KBM-7 (cell line): Measurements from ENCODE around the gene NUDT16L1.
"Not testable (repeated sequence)": the region's sequence is repeated elsewhere in the genome, so short reads cannot be mapped to it uniquely, and the experiment has no call there.

Source experiments
- DNase-seq: peaks from one replicate; pipeline ENCODE4 v3.0.0-alpha.2; 2015
- in situ Hi-C: fragments of 300-500 bp; cut with MboI; formaldehyde crosslinking; loops from 2 replicates; pipeline ENCODE4 v1.14.3; 2020; ENCODE audit warnings: low sequenced_read_pairs, low pct_unique_long_range_greater_than_20kb, mixed read lengths

The NUDT16L1 gene

DNA sequence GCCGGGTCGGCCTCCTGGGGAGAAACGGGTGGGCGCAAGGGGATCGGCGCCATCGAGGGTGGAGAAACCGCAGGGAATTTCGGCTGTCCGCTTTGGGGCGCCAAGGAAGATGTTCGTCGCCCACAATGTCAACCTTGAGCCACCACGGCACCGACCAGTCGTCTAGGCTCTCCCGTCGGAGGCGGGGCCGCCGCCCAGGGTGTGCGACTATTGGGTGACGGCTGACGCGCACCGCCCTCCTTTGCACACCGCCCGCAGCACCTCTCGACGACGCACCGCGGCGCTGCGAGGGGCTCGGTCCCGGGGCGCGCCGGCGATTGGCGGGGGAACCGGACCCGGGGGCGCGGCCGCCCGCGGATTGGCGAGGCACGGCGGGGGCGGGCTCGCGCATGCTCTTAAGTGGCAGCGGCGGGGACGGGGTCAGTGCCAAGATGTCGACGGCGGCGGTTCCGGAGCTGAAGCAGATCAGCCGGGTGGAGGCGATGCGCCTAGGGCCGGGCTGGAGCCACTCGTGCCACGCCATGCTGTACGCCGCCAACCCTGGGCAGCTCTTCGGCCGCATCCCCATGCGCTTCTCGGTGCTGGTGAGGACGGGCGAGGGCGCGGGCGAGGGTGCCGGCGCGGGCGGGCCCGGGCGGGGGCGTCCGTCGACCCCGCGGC lies at the start of gene NUDT16L1:
Gene NUDT16L1, plus strand, starts transcription at position 267 of the 660 bp plus-strand sequence. Its CDS starts 165 bp downstream, at position 432.
- in situ Hi-C loops: no loop called here
- DNase-seq: peak; percentile 96

DNA sequence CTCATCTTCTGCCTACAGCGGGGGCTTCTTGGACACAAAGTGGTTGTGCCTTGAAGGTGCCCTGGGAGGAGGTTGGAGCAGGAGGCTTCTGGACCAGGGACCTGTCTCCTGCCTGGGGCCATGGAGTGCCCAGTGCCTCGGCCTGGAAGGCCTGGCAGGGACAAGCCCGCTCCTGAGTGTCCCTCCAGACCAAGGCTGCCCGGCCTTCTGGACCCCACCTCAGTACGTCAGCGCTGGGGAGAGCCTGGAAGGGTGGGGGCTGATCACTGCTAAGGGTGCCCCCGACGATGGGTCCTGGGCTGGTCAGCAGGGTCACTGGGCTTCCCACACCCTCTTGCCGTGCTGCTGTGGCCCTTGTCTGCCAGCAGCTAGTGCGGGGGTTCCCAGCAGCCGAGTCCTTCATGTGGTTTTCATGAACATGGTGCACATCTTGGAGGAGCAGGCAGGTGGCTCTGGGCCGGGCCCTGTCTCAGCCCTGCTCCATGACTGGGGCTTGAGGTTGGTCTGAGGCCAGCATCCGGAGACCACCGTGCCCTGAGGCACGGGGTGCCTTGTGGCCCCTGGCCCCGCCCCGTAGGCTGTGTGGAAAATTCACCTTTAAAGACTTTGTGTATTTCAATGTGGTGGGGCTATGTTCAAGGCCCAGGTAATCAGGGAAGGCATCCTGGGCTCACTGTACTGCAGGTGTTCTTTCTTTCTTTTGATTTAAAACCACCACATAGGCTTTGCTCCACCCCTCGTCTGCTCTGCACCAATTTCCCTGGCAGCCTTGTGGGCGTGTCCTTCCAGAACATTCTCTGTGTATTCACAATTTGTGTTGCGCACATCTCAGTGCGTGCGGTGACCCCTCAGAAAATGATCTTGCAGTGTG lies 46.4 kb upstream of the NUDT16L1 start:
- DNase-seq: no peak
- in situ Hi-C loops: no loop called here

DNA sequence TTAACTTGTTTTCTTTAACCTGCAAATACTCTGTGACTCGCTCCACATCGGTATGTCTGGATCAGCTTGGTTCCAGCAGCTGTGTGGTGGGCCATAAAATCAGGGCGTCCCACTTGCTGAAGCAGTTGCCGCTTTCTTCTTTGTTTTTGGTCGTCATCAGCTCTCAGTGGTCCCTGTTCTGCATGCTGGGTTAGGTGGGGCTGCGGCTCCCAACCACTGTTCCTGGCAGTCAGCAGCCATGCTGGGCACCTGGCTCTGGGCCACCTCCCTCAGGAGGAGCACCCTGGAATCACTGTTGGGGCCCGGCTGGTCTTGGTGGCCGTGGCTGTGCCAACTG lies 45.8 kb upstream of the NUDT16L1 start:
- no peak for DNase-seq
- in situ Hi-C loops: no loop called here

DNA sequence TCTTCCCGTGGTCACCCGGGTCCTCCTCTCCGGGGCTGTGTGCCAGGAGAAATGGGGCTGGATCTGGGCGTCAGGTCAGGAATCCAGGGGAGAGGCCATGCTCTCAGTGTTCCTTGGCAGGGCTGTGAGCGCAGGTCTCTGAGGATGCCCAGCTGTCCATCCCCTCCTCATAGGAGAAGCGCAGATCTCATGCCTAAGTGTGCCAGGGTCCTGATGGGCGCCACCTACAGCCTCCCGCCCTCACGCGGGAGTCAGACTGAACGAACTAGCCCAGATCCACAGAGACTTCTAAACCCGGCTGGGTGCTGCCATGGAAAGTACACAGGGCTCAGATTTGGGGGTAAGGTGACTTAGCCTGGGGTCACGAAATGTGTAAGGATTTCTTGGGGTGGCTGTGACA lies 44.4 kb upstream of the NUDT16L1 start:
- in situ Hi-C loops: no loop called here
- DNase-seq: no peak

DNA sequence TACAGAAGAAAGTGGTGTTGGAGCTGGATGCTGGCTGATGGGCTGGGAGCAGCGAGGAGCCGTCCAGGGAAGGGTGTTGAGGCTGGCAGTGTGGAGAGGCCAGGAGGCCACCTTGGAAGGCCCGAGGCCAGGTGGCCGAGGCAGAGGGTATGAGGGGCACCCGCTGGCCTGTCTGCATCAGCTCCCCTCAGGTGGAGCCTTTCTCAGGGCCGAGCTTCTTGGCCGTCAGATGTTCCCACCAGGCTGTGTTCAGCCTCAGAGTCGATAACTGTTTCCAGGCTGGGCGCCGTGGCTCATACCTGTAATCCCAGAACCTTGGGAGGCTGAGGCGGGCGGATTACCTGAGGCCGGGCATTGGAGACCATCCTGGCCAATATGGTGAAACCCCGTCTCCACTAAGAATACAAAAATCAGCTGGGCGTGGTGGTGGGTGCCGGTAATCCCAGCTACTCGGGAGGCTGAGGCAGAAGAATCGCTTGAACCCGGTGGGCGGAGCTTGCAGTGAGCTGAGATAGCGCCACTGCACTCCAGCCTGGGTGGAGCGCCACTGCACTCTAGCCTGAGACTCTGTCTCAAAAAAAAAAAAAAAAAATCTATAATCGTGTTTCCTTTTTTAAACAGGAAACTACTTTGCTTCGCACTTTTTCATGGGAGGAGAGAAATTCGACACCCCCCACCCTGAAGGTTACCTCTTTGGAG lies 43.5 kb upstream of the NUDT16L1 start:
- in situ Hi-C loops: no loop called here
- peak; percentile 70 for DNase-seq

DNA sequence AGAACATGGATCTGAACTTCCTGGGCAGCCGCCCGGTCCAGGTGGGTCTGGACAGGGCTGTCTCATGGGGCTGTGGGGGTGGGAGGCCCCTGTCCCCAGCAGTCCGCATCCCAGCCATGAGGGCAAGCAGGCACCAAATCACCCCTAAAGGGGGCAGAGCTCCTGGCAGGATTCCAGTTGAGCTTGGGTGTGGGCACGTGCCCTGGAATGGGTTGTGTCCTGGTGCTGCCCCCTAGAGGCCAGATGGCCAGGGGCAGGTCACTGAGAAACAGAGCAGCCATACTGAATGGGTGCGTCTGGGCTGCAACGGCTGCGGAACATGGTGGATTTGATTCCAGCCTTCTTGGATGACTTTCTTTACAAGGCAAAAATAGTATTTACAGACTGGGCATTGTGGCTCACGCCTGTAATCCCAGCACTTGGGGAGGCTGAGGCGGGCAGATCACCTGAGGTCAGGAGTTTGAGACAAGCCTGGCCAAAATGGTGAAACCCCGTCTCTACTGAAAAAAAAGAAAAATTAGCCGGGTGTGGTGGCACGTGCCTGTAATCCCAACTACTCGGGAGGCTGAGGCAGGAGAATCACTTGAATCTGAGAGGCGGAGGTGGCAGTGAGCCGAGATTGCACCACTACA lies 42.8 kb upstream of the NUDT16L1 start:
- DNase-seq: peak; percentile 84
- in situ Hi-C loops: not testable (repeated sequence)

DNA sequence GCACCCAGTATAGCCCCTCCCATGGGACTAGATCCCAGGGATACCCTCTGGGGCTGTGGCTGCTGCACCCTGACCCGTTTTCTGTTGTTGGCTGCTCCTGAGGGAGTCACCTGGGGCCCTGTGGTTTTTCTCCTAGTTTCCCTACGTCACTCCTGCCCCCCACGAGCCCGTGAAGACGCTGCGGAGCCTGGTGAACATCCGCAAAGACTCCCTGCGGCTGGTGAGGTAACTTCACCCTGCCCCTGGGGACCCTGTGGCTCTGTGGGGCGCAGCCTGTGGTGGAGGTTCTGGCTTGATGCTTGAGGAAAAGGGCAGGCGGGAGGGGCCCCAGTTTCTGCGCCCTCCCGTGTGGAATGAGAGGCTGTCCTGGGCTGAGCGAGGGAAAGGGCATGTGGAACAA lies 41.5 kb upstream of the NUDT16L1 start:
- in situ Hi-C loops: no loop called here
- DNase-seq: no peak

DNA sequence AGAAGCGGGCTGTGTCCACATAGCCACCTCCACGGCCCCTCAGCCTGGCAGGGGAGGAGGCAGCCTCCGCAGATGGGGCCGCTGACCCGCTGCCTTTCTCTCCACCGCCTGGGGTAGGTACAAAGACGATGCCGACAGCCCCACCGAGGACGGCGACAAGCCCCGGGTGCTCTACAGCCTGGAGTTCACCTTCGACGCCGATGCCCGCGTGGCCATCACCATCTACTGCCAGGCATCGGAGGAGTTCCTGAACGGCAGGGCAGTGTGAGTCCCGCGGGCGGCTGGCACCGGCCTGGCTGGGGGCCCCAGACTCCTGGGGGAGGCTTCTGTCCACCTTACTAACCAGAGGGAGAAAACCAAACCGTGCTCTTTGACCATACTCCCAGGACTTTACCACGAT lies 40.8 kb upstream of the NUDT16L1 start:
- no peak for DNase-seq

DNA sequence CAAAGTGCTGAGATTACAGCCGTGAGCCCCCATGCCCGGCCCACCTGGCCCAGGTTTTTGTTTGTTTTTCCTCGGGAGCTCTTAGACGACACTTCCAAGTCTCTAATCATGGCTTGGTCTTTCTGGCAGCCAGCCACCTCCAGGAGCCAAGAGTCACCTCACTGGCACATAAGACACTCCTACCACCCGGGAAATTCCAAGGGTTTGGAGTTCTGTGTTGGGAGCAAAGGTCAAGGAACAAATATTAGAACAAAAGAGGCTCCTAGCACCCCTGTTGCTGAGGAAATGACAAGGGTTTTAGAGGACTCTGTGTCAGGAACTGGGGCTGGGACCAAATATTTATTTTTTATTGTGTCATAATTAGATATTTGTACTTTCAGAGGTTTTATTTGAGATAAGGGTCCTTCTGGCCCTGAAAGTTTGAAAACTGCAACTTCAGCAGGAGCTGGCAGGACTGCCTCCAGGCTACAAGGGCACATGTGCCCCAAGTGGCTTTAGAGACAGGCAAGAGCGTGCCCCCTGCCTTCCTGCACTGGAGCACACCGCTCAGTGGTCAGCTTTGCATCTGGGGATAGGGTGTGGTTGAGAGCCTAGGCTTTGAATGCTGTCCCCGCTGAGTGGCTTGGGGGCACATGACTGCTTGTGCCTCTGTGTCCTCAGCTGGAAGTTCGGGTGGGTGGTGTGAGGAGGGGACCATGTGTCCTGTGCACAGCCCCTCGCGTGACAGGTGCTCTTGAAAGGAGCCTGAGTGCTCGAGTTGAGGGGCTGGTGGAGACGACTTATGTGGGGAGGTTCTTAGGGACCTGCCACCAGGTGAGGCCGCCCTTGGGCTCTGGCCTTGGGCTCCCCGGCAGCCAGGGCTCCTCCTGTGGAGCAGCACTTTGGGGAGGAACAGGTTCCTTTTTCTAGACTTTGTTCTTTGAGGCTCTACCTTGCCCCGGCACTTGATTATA lies 39.1 kb upstream of the NUDT16L1 start:
- DNase-seq: no peak
- in situ Hi-C loops: no loop called here

More for the DNA sequence above, 40.8 kb upstream of the NUDT16L1 start:
- in situ Hi-C loops: no loop called here

DNA sequence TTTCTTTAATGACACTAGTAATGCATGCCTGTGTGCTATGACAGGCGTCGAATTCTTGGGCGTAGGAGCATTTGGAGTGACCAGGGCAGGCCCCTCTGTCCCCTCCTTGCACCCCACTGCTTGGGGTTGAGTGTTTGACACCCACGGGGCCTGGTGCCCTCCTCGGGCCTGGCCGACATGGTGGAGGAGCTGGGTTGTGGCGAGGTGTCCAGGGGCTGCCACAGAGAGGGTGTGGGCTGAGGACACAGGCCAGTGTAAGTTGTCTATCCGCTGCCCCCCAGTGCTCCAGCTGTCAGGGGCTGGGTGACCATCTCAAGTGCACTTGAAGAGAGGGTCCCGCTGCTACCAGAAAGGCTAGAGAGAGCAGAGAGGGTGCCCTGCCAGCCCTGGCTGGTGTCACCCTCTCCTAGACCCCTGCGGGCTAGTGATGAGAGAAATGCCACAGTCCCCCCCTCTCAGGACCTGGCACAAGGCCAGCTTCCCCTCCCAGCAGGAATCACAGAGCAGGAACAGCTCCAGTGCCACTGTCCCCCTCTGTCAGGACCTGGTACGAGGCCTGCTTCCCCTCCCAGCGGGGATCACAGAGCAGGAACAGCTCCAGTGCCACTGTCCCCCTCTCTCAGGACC lies 38.3 kb upstream of the NUDT16L1 start:
- no peak for DNase-seq
- in situ Hi-C loops: no loop called here

DNA sequence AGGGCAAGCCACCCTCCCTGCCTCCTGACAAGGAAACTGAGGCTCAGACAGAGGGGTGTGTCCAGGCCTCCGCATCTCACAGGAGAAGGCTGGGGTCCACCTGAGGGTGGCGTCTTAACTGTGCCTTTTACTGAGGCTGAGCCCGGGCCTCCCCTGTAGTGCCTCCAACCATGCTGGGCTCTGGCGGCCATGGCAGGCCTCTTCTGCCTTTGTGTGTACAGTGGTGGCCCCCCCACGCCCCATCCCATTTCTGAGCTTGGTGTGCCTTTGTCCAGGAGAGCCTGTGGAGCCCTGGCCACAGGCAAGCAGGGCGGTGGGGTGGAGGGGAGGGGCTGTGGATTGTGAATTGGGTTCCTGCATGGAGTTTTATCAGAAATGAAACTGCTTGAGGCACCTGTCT lies 37.6 kb upstream of the NUDT16L1 start:
- no peak for DNase-seq
- in situ Hi-C loops: no loop called here

DNA sequence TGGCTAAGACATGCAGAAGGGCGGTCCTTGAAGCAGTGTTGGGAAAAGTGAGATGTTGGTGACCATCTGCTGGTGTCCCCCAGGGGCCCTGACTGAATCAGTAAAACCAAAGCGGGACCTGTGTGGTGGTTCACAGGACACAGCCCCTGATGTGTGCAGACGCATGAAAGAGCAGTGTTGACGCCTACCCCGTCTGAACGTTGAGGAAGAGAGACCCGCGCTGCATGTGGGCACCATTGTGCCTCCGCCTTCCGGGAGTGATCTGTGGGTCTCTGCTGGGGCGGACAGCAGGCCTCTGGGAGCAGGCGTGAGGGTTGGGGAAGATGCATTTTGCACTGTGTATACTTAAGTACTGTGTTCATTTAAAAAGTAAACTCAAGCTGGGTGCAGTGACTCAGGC lies 37.1 kb upstream of the NUDT16L1 start:
- in situ Hi-C loops: no loop called here
- no peak for DNase-seq

DNA sequence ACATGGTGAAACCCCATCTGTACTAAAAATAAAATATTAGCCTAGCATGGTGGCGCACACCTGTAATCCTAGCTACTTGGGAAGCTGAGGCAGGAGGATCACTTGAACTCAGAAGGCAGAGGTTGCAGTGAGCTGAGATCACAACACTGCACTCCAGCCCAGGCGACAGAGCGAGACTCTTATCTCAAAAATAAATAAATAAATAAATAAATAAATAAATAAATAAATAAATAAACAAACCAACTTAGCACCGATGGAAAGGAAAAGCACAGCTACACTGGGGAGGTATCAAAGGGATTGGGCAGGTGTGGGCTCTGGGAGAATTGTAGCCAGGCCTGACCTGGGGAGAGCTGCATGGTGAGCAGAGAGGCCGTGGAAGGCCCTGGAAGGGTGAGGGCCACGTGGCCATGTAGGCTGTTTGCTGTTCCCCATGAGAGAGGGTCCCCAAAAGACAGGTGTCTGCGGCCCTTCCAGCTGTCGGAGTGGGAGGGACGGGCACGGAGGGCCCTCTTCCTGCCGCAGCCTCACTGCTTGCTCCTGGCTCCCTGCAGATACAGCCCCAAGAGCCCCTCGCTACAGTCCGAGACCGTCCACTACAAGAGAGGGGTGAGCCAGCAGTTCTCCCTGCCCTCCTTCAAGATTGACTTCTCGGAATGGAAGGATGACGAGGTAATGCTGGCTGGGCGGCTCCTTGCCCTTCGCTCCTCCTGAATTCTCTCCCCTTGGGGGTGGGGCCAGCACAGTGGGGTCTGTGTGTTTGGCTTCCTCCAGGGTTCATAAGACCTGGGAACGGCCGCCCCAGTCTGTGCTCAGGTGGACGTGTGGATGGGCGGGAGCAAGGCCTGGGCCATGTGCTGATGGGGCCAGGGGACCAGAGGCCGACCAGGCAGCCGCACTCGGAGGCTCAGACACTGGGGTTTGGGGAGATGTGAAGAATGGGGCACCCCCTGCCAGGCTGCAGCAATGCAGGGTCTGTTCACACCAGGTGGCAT lies 36.4 kb upstream of the NUDT16L1 start:
- in situ Hi-C loops: no loop called here
- DNase-seq: no peak

DNA sequence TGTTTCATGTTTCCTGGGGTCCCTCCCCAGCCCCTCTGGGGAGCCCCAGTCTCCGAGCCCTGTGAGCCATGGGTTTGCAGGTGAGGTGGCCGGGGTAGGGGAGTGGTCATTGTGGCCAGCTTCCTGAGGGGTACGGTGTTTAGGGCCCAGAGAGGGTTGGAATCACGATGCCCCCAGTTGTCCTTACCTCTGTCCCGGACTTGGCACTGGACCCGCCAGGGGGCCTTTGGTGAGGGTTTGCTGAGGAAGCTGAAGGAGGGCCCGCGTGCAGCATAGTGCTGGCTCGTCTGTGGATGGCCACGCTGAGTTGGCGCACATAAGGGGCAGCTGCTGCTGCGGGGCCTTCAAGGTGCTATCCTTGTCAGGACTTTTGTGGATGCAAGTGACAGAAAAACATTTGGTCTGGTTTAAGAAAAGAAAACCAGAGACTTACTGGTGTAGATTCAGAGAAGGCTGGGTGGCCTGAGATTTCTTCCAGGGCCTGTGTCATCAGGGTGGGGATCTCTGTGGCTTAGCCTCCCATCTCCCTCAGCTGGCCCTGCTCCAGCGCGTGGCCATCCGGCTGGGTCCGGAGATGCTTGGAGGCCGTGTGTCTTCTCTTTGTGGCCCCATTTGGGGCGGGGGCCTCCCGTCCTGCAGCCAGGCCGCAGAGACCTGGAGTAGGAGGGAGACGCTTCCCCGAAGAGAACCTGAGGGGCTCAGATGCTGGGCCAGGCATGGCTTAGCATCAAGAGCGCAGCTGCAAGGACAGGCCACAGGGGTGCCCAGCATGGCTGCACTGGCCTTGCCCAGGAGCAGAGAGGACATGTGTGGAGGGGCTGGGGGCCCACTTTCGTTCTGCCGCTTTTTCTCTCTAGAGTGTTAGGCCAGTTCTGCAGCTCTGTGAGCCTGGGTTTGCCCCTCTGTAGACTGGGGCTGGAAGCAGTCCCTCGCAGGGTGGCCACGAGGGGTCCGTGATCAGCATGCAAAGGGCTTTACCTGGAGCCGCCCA lies 33.7 kb upstream of the NUDT16L1 start:
- DNase-seq: no peak
- in situ Hi-C loops: no loop called here

DNA sequence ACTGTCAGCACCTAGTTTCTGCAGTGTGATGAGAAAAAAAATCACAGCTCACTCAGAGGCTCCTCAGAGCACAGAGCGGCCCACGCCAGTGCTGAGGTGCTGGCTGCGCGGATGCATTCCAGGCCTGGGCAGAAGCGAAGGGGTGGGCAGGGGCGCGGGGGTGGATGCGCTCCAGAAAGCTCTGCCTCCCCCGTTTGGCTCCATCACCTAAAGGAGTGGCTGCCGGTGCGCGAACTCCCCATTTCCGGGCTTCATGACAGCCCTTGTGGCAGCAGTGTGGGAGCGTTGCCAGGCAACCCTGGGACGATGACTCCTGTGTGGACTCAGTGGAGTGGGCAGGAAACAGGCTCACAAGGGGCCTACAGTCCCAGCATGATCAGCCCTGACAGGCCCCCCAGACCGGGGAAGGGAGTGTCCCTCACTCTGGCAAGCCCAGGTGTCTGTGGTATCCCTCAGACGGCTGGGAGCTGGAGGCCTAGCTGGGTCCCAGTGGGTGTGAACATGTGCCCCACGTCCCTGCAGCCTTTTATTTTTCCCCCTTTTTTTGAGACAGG lies 32.8 kb upstream of the NUDT16L1 start:
- DNase-seq: peak; percentile 76

DNA sequence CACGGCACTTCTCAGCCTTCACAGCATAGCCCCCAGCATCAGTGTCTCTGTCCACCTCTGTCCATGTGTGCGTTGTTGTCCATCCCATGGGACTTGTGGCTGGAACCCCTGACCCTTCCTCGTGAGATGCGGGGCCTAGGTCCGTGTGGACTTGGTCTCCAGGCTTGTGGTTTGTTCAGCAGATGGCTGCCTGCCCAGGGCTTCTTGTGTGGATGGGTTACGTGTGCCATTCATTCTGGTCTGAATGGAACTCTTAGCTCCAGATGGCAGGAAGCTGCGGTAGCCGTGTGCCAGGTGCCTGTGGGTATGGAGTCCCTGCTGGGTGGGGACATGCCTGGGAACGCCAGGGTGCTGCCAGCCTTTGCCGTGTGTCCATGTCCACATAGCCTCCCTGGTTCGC lies 31.7 kb upstream of the NUDT16L1 start:
- no peak for DNase-seq
- in situ Hi-C loops: no loop called here

More for the DNA sequence above, 32.8 kb upstream of the NUDT16L1 start:
- in situ Hi-C loops: no loop called here
